Fibroblast of skin of back (primary cell): ENCODE measurements around the gene APOL4.
"Not testable (repeated sequence)": the region's sequence is repeated elsewhere in the genome, so short reads cannot be mapped to it uniquely, and the experiment has no call there.

Experiments used
- DNase-seq: peaks from one replicate; pipeline ENCODE4 v3.0.0-alpha.2; 2013

APOL4 gene

GRCh38 chr22:36152821-36153220, 48.8 kb downstream of the APOL4 start:
- not testable (repeated sequence) for DNase-seq

GRCh38 chr22:36152088-36152487, 49.5 kb downstream of the APOL4 start:
- no peak for DNase-seq

DNA sequence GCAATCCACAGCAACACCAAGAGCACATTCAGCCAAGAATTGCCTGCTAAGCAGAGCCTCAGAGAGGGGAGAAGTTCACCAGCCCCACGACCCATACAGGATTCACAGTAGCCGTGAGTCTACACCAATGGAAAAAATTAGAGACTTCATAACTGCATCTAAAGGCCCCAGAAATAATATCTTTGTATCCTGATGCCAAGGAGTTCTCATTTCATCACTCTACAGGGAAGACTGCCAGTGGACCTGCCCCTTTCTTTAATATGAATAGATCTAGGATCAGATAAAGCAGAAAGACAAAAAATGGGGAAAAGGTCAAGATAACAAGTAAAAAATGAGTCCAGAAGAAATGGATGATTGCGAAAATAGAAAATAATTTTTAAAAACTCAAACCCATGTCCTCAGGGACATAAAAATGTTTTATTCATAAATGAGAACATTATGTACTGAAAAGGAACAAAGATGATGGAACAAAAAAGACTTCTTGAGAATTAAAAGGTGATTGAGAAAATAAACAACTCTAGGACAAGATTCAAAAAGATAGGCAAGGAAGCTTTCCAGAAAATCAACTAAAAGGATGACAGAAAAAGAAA, 50.5 kb downstream of the APOL4 start:
- DNase-seq: no peak

DNA sequence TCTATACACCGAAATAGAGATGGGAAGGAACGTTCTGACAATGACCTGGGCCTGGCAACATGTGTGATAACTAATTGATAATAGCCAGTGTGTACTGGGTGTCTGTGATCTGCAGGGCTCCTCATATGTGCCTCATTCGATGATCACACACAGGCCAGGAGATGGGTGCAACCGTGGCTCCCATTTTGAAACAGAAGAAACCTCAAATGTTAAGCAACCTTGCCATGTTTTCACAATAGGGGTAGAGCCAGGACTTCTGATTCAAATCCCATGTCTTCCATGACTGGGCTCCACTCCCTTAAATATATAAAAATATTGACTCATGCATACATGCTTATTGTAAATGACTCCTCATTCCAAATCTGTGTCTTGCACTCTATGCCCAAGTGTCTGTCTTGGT, 52.2 kb downstream of the APOL4 start:
- no peak for DNase-seq

DNA sequence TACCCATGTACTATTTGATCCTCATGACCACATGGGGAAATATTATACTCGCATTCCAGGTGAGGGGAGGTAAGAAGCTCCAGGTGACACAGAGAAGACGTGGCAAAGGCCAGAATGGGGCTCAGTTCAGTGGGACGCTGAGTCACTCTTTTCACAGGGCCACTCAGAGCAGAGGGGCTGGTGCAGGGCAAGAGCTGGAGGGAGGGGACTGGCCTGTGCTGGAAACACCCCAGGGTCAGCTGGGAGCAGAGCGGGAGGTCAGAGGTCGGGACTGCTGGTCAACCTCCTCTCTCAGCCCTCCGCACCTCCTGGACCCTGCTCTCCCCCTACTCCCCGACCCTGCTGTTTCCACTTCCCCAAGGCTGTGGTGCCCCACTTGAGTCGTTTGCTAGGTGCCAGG, 53.2 kb downstream of the APOL4 start:
- no peak for DNase-seq

- DNase-seq: no peak
Measured at GRCh38 chr22:36147196-36147791, 54.3 kb downstream of the APOL4 start.

- no peak for DNase-seq
Measured at GRCh38 chr22:36145881-36146280, 55.7 kb downstream of the APOL4 start.

DNA sequence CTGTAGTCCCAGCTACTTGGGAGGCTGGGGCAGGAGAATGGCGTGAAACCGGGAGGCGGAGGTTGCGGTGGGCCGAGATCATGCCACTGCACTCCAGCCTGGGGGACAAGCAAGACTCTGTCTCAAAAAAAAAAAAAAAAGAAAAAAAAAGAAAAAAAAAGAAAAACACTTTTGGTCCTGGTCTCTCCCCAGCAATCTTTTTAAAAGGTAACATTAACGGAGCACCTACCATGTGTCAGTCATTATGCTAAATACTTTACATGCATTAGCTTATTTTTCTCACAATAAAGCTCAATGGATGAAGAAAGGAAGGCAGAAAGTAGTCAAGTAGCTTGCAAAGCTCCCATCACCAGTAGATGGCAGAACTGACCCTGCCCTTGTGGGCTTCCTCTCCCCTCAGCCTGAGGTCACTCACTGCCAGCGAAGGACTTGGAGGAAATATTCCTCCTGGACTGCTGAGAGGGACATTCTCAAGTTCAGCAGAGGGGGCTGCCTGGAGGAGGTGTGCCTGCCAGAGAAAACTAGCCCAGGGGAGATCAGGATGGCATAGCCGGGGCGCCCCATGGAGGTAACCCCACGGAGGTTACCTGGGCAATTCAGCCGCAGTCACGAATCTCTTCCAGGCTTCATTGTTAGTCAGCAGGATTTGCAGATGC, 56.6 kb downstream of the APOL4 start:
- peak; percentile 74 for DNase-seq

DNA sequence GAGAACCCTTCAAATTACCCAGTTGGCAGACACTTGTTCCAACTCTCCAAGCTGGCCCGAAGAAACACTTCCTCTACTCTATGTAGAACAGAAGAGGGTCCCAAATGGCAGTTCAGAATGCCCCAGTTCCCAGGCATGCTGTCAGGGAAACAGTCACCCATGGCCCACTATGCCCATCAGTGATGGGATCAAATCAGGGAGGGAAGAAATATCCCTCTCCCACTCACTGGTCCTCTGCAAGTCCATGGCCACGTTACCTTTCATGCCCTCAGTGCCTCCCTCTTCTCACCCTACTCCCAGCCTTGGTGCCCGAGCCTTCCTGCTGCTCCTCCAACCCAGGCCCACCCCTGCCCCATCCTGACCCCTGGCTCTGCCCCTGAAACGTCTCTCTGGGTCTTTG, 57.7 kb downstream of the APOL4 start:
- no peak for DNase-seq

GRCh38 chr22:36143066-36143815, 58.4 kb downstream of the APOL4 start:
- no peak for DNase-seq

GRCh38 chr22:36141481-36141880, 60.1 kb downstream of the APOL4 start:
- DNase-seq: no peak
